Measurements from ENCODE around the gene CEP43.

CEP43 gene

GRCh38 chr6:167015302-167015701 lies 16.1 kb downstream of the CEP43 start:
- no peak for DNase-seq

- no peak for DNase-seq
Measured at GRCh38 chr6:167020206-167020605, 21.0 kb downstream of the CEP43 start.

- DNase-seq, result no peak
Measured at GRCh38 chr6:167027308-167027707, 28.1 kb downstream of the CEP43 start.

- DNase-seq, result no peak
Measured at GRCh38 chr6:167027772-167028171, 28.6 kb downstream of the CEP43 start.

- no peak for DNase-seq
Measured at GRCh38 chr6:167030222-167031072, 31.2 kb downstream of the CEP43 start.

GRCh38 chr6:167031082-167031709 lies 32.0 kb downstream of the CEP43 start:
- no peak for DNase-seq

- DNase-seq, result no peak
Measured at GRCh38 chr6:167034056-167034455, 34.9 kb downstream of the CEP43 start.

GRCh38 chr6:167037762-167038161 lies 38.6 kb downstream of the CEP43 start:
- DNase-seq, result no peak

- no peak for DNase-seq
Measured at GRCh38 chr6:167044696-167045095, 45.5 kb downstream of the CEP43 start.

- DNase-seq, result no peak
Measured at GRCh38 chr6:167045828-167046580, 46.8 kb downstream of the CEP43 start.

- no peak for DNase-seq
Measured at GRCh38 chr6:167046861-167047495, 47.8 kb downstream of the CEP43 start.

- DNase-seq, result peak; percentile 54 to 71
Measured at GRCh38 chr6:167047554-167047953, 48.4 kb downstream of the CEP43 start.

All from CD4-positive, alpha-beta T cell treated with Interleukin-1 beta for 1 hour (primary cell).